ENCODE results near the gene TMEM266. TPM values are rescaled to one million over a fixed set of nuclear protein-coding genes. Genes with fewer than 3 reads are reported as not detected.

Gene TMEM266
- total and polyA plus RNA-seq, 2 experiments from 2014 or later = 0.42 to 5.0 TPM

DNA sequence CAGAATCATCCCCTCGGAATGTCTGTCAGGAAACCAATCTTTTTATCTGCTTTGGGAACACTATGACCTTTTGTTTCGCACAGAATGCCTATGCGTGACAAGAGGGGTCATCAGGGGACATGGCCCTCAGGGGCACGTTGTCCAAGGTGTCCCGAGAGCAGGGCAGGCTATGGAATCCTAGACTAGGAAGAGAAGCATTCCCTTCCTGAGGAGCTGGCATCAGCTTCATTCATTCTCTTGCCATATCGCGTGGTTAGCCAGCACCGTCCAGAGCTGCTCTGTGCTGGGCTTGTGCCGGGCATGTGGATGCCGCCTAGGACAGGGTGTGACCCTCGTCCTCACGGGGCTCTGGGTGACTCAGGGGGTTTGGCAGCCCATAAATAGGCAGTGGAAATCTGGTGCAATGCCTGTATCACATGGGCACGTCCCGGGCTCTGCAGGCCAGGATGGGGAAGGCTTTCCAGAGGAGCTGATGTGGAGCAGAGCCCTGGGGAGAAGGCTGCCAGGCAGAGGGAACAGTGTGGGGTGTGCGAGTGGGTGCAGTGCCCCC lies 117.8 kb downstream of the TMEM266 start (continued):
- TF ChIP-seq, protein P1, sequence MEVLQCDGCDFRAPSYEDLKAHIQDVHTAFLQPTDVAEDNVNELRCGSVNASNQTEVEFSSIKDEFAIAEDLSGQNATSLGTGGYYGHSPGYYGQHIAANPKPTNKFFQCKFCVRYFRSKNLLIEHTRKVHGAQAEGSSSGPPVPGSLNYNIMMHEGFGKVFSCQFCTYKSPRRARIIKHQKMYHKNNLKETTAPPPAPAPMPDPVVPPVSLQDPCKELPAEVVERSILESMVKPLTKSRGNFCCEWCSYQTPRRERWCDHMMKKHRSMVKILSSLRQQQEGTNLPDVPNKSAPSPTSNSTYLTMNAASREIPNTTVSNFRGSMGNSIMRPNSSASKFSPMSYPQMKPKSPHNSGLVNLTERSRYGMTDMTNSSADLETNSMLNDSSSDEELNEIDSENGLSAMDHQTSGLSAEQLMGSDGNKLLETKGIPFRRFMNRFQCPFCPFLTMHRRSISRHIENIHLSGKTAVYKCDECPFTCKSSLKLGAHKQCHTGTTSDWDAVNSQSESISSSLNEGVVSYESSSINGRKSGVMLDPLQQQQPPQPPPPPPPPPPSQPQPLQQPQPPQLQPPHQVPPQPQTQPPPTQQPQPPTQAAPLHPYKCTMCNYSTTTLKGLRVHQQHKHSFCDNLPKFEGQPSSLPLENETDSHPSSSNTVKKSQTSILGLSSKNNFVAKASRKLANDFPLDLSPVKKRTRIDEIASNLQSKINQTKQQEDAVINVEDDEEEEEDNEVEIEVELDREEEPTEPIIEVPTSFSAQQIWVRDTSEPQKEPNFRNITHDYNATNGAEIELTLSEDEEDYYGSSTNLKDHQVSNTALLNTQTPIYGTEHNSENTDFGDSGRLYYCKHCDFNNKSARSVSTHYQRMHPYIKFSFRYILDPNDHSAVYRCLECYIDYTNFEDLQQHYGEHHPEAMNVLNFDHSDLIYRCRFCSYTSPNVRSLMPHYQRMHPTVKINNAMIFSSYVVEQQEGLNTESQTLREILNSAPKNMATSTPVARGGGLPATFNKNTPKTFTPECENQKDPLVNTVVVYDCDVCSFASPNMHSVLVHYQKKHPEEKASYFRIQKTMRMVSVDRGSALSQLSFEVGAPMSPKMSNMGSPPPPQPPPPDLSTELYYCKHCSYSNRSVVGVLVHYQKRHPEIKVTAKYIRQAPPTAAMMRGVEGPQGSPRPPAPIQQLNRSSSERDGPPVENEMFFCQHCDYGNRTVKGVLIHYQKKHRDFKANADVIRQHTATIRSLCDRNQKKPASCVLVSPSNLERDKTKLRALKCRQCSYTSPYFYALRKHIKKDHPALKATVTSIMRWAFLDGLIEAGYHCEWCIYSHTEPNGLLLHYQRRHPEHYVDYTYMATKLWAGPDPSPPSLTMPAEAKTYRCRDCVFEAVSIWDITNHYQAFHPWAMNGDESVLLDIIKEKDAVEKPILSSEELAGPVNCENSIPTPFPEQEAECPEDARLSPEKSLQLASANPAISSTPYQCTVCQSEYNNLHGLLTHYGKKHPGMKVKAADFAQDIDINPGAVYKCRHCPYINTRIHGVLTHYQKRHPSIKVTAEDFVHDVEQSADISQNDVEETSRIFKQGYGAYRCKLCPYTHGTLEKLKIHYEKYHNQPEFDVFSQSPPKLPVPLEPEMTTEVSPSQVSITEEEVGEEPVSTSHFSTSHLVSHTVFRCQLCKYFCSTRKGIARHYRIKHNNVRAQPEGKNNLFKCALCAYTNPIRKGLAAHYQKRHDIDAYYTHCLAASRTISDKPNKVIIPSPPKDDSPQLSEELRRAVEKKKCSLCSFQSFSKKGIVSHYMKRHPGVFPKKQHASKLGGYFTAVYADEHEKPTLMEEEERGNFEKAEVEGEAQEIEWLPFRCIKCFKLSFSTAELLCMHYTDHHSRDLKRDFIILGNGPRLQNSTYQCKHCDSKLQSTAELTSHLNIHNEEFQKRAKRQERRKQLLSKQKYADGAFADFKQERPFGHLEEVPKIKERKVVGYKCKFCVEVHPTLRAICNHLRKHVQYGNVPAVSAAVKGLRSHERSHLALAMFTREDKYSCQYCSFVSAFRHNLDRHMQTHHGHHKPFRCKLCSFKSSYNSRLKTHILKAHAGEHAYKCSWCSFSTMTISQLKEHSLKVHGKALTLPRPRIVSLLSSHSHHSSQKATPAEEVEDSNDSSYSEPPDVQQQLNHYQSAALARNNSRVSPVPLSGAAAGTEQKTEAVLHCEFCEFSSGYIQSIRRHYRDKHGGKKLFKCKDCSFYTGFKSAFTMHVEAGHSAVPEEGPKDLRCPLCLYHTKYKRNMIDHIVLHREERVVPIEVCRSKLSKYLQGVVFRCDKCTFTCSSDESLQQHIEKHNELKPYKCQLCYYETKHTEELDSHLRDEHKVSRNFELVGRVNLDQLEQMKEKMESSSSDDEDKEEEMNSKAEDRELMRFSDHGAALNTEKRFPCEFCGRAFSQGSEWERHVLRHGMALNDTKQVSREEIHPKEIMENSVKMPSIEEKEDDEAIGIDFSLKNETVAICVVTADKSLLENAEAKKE (CRISPR knock-in tag; IDR thresholded peaks at IDR 0.05) = no peak
- TF ChIP-seq ZNF331 (CRISPR knock-in tag; IDR thresholded peaks at IDR 0.05; ENCODE audit: low read depth) (no peak), ZNF114 (CRISPR knock-in tag; IDR thresholded peaks at IDR 0.05) (no peak), EZH2phosphoT487 (IDR thresholded peaks at IDR 0.05; ENCODE audit: unreplicated experiment) (no peak), NANOG (IDR thresholded peaks at IDR 0.05; ENCODE audit: borderline replicate concordance) (no peak), STAT1 (IDR thresholded peaks at IDR 0.05; ENCODE audit: unreplicated experiment) (no peak)
- TF ChIP-seq, protein P2, sequence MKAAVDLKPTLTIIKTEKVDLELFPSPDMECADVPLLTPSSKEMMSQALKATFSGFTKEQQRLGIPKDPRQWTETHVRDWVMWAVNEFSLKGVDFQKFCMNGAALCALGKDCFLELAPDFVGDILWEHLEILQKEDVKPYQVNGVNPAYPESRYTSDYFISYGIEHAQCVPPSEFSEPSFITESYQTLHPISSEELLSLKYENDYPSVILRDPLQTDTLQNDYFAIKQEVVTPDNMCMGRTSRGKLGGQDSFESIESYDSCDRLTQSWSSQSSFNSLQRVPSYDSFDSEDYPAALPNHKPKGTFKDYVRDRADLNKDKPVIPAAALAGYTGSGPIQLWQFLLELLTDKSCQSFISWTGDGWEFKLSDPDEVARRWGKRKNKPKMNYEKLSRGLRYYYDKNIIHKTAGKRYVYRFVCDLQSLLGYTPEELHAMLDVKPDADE (IDR thresholded peaks at IDR 0.05) = no peak

DNA sequence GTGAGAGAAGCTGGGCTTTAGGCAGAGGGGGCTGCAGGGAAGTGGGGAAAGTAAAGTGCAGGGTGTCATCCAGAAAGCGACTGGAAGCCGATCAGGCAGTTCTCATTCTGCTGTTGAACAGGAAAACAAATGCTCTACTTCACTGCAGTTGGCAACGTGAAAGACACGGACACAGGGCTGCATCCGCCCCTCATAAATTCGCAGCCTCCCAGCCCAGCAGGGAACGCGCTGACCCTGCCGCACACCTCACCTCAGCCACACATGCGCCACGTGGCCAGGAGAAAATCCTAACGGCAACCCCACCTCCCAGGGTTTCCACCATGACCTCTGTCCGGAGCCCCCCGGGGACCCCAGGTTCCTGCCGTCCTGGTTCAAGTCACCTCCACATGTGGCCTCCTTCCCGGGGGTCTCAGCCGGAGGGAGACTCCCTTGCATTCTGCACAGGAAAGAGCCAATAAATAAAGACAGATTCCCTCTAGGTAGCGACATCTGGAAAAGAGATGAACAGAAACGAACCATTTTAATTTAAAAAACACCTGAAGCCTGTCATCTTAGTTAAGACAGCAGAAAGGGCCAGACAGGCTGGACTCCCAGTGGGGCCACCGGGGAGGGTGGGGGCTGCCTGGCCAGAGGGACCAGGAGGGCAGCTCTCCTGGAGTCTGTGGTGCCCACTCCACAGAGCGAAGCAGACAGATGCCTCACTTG lies 118.7 kb downstream of the TMEM266 start:
- Histone ChIP-seq H3K27ac (ENCODE audit: low read depth) (no peak overlapping the region), H4K20me1 (replicated peaks; ENCODE audit: insufficient read depth) (no peaks in the 10 kb centered on the region), H3F3A (replicated peaks; ENCODE audit: low read depth) (no peaks in the 10 kb centered on the region), H3K4me1 (ENCODE audit: insufficient read depth) (no peaks in the 10 kb centered on the region), H3K27me3 (ENCODE audit: insufficient read depth) (no peaks in the 10 kb centered on the region), H3K4me3 (no peak overlapping the region), H3K9me2 (ENCODE audit: insufficient read depth) (no peaks in the 10 kb centered on the region), H3K36me3 (ENCODE audit: insufficient read depth) (no peaks in the 10 kb centered on the region), H3K79me2 (replicated peaks; ENCODE audit: insufficient read depth) (no peaks in the 10 kb centered on the region), H2AFZ (no peak overlapping the region), H3K4me2 (no peak overlapping the region)
- Mint-ChIP-seq H3K9me3 (no peaks in the 10 kb centered on the region), H3K27me3 (ENCODE audit: insufficient read depth, low read depth, poor library complexity) (peaks cover 11% of the 10 kb centered on the region), H3K4me1 (peaks cover 4% of the 10 kb centered on the region; the same call in 1 of the 3 replicates), H3K27ac (peak overlapping the region; percentile 45; the same call in 1 of the 2 replicates), H3K36me3 (ENCODE audit: low read depth) (no peaks in the 10 kb centered on the region; the same call in 2 of the 3 replicates), H3K4me3 (no peak overlapping the region)
- no peak for ATAC-seq
- no peak for DNase-seq (ENCODE audit: low spot score)
- TF ChIP-seq, protein P3, sequence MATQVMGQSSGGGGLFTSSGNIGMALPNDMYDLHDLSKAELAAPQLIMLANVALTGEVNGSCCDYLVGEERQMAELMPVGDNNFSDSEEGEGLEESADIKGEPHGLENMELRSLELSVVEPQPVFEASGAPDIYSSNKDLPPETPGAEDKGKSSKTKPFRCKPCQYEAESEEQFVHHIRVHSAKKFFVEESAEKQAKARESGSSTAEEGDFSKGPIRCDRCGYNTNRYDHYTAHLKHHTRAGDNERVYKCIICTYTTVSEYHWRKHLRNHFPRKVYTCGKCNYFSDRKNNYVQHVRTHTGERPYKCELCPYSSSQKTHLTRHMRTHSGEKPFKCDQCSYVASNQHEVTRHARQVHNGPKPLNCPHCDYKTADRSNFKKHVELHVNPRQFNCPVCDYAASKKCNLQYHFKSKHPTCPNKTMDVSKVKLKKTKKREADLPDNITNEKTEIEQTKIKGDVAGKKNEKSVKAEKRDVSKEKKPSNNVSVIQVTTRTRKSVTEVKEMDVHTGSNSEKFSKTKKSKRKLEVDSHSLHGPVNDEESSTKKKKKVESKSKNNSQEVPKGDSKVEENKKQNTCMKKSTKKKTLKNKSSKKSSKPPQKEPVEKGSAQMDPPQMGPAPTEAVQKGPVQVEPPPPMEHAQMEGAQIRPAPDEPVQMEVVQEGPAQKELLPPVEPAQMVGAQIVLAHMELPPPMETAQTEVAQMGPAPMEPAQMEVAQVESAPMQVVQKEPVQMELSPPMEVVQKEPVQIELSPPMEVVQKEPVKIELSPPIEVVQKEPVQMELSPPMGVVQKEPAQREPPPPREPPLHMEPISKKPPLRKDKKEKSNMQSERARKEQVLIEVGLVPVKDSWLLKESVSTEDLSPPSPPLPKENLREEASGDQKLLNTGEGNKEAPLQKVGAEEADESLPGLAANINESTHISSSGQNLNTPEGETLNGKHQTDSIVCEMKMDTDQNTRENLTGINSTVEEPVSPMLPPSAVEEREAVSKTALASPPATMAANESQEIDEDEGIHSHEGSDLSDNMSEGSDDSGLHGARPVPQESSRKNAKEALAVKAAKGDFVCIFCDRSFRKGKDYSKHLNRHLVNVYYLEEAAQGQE (IDR thresholded peaks at IDR 0.05; ENCODE audit: unreplicated experiment) = no peak
- no peak for TF ChIP-seq EZH2phosphoT487 (IDR thresholded peaks at IDR 0.05; ENCODE audit: unreplicated experiment)
- no peak for TF ChIP-seq POLR2AphosphoS5 (IDR thresholded peaks at IDR 0.05; ENCODE audit: low read depth)
- TF ChIP-seq, protein P4, sequence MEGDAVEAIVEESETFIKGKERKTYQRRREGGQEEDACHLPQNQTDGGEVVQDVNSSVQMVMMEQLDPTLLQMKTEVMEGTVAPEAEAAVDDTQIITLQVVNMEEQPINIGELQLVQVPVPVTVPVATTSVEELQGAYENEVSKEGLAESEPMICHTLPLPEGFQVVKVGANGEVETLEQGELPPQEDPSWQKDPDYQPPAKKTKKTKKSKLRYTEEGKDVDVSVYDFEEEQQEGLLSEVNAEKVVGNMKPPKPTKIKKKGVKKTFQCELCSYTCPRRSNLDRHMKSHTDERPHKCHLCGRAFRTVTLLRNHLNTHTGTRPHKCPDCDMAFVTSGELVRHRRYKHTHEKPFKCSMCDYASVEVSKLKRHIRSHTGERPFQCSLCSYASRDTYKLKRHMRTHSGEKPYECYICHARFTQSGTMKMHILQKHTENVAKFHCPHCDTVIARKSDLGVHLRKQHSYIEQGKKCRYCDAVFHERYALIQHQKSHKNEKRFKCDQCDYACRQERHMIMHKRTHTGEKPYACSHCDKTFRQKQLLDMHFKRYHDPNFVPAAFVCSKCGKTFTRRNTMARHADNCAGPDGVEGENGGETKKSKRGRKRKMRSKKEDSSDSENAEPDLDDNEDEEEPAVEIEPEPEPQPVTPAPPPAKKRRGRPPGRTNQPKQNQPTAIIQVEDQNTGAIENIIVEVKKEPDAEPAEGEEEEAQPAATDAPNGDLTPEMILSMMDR (conservative IDR thresholded peaks at IDR 0.05; ENCODE audit: low read depth in 2 of 2) = no peak
- TF ChIP-seq EZH2 (IDR thresholded peaks at IDR 0.05; ENCODE audit: low read depth, unreplicated experiment) = no peak
- TF ChIP-seq JUNB (IDR thresholded peaks at IDR 0.05; ENCODE audit: unreplicated experiment) = no peak

Data from GM23338 (cell line).